ENCODE data around the gene RPRD1B. TPM values are rescaled to one million over a fixed set of nuclear protein-coding genes. Genes with fewer than 3 reads are reported as not detected.

RPRD1B gene
- total RNA-seq, 4 donors from 2014 or later = 18.9 to 28.7 (median 25.4) TPM

DNA sequence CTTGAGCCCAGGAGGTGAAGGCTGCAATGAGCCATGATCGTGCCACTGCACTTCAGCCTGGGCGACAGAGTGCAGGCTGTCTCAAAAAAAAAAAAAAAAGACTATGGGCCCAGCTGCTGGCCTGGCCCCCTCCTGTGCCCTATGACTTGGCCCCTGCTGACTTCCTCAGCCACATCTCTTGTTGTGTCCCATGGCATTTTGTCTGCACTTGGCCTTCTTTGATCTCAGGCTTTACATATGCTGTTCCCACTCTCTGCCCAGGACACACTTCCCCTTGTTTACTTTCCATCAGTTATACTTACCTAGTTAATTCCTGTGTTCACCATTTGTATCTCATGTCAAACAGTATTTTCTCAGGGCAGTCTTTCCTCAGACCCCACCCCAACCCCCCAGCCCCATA lies 44.5 kb downstream of the RPRD1B start:
- TF ChIP-seq, protein P1, sequence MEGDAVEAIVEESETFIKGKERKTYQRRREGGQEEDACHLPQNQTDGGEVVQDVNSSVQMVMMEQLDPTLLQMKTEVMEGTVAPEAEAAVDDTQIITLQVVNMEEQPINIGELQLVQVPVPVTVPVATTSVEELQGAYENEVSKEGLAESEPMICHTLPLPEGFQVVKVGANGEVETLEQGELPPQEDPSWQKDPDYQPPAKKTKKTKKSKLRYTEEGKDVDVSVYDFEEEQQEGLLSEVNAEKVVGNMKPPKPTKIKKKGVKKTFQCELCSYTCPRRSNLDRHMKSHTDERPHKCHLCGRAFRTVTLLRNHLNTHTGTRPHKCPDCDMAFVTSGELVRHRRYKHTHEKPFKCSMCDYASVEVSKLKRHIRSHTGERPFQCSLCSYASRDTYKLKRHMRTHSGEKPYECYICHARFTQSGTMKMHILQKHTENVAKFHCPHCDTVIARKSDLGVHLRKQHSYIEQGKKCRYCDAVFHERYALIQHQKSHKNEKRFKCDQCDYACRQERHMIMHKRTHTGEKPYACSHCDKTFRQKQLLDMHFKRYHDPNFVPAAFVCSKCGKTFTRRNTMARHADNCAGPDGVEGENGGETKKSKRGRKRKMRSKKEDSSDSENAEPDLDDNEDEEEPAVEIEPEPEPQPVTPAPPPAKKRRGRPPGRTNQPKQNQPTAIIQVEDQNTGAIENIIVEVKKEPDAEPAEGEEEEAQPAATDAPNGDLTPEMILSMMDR (IDR thresholded peaks at IDR 0.05; ENCODE audit: low read depth) = no peak

DNA sequence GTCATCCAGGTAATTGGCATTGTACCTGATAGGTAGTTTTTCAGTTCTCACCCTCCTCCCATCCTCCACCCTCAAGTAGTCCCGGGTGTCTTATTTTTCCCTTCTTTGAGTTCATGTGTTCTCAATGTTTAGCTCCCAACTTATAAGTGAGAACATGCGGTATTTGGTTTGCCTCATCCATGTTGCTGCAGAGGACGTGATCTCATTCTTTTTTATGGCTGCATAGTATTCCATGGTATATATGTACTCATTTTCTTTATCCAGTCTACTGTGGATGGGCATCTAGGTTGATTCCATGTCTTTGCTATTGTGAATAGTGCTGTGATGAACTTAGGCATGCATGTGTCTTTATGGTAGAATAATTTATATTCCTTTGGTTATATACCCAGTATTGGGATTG lies 45.8 kb downstream of the RPRD1B start:
- TF ChIP-seq, protein P1 (IDR thresholded peaks at IDR 0.05; ENCODE audit: low read depth) = no peak

DNA sequence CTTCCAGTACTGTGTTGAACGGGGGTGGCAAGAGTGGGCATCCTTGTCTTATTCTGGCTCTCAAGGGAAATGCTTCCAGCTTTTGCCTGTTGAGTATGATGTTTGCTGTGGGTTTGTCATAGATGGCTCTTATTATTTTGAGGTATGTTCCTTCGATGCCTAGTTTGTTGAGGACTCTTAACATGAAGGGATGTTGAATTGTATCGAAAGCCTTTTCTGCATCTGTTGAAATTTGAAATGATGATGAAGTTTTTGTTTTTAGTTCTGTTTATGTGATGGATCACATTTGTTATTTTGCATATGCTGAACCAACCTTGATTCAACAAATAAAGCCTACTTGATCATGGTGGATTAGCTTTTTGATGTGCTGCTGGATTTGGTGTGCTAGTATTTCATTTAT lies 48.0 kb downstream of the RPRD1B start:
- TF ChIP-seq, protein P1 (IDR thresholded peaks at IDR 0.05; ENCODE audit: low read depth) = no peak

DNA sequence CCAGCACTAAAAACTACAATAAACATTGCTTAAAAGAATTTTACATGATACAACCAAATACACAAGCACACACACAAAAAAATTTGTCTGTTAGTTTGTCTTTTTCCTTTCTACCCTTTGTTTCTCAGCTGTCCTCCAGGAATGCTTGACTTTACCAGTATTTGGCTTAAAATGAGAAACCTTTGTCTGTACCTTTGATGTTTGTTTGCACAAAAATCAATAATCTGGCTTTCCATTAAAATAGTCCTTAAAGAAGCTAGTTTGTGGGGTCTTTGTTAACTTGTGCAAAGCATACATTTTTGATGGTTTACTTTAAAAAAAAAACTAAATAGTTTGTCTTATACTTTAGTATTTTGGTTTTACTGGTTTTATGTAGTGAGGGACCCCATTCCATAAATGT lies 49.3 kb downstream of the RPRD1B start:
- TF ChIP-seq, protein P1 (IDR thresholded peaks at IDR 0.05; ENCODE audit: low read depth) = no peak

DNA sequence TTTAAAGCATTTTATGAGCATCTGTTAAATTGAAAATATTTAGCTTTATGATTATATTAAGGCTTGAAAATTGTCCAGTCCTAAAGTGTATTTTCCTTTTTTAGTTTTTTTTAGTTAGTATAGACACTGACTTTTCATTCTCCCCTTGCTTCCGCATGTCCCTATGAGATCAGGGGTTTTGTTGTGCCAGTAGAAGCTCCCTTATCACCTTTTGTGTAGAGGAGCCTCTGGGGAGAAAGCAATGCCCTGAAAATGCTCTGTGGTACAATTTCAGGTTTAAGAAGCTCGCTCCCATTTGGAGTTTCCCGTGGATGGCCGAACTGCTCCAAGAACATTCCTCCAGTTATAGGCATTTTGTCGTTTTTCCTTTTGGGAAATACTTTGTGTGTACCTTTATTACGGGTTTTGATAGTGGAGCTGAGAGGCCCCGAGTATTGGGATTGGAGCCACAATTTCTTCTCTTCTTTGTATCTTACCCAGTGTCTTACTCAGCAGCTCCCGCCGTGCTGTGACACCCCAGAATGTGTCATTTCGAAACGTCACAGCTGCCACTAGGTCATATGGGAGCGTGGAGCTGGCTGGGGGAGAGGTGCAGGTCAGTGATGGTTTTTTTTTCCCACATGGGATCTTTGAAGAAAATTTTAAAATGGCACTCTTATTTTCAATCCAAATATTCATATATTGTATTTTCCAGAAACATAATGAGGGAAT lies 49.9 kb downstream of the RPRD1B start:
- TF ChIP-seq, protein P1 (IDR thresholded peaks at IDR 0.05; ENCODE audit: low read depth) = no peak

DNA sequence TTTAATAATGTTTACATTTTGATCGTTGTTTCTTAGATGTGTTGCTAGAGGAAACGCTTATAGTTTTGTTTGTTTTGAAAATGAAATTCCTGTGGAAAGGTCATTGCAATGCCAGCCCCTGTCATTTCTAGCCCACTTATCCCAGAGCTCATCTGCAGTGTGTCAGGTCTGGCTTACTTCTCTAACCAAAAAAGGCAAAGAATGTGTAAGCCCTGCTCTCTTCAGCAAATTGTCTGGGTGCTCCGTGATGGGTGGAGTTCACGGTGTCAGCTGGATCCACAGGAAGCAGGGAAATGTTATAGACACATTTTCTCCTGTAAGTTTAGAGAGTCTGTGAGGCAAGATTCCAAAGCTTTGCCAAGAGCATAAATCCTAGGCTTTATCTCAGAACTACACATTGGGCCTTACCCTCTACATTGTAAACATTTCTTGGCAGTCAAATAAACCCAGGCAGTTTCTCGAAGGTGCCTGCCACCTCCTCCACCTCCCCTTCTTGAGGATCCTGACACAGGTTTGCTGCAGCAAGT lies 50.9 kb downstream of the RPRD1B start:
- TF ChIP-seq, protein P1 (IDR thresholded peaks at IDR 0.05; ENCODE audit: low read depth) = no peak

DNA sequence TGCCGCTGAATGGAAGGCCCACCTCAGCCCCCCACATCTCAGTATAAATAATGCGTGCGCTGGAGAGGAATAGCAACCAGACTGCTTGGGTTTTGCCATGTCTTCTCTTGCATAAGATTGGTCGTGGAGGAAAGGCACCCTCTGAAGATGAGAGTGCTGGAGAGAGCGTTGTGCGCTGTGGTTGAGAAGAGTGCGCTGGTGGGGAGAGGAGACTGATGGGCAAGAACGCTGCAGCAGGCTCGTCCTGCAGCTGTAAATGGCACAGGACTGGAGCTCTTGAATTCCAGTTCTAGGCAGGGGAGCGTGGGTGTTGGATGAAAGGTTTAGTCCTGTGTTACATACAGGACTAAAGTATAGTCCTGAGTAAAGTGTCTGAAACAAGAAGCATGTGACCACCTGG lies 51.5 kb downstream of the RPRD1B start:
- TF ChIP-seq, protein P1 (IDR thresholded peaks at IDR 0.05; ENCODE audit: low read depth) = no peak

All from subcutaneous adipose tissue (tissue), 4 donors.